Measurements from ENCODE around the gene THAP2.

DNA sequence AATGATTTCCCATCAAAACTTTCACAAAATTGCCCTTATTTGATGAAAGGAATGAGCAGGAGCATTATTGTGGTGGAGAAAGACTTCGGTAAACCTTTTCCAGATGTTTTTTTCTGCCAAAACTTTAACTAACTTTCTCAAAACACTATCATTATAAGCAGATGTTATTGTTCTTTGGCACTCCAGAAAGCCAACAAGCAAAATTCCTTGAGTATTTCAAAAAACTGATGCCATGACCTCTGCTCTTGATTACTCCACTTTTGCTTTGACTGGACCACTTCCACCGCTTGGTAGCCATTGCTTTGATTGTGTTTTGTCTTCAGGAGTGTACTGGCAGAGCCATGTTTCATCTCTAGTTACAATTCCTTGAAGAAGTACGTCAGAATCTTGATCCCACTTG, 60.9 kb downstream of the THAP2 start:
- TF ChIP-seq, protein P1, sequence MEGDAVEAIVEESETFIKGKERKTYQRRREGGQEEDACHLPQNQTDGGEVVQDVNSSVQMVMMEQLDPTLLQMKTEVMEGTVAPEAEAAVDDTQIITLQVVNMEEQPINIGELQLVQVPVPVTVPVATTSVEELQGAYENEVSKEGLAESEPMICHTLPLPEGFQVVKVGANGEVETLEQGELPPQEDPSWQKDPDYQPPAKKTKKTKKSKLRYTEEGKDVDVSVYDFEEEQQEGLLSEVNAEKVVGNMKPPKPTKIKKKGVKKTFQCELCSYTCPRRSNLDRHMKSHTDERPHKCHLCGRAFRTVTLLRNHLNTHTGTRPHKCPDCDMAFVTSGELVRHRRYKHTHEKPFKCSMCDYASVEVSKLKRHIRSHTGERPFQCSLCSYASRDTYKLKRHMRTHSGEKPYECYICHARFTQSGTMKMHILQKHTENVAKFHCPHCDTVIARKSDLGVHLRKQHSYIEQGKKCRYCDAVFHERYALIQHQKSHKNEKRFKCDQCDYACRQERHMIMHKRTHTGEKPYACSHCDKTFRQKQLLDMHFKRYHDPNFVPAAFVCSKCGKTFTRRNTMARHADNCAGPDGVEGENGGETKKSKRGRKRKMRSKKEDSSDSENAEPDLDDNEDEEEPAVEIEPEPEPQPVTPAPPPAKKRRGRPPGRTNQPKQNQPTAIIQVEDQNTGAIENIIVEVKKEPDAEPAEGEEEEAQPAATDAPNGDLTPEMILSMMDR (IDR thresholded peaks at IDR 0.05): no peak
- no peak for TF ChIP-seq POLR2AphosphoS5 (IDR thresholded peaks at IDR 0.05)
